Liver (tissue), 9 donors: ENCODE data around the gene TRIP13. TPM values are rescaled to one million over a fixed set of nuclear protein-coding genes. Genes with fewer than 3 reads are reported as not detected.

Source experiments
- DNase-seq: peaks from one replicate; pipeline ENCODE4 v3.0.0-alpha.2; 2017; ENCODE audit warnings: low spot score
- H3K27ac ChIP-seq, 2 donors: one replicate each; pipeline ENCODE4 v1.7.0; 2013; ENCODE audit warnings: inconsistent platforms in 2 of 2, low read length in 2 of 2, control low read depth in 1 of 2, low read depth in 1 of 2, mild to moderate bottlenecking in 1 of 2
- H3K27me3 ChIP-seq, 4 donors: one replicate each; pipeline versions ENCODE4 v1.6.1 to v1.7.0; 2013; ENCODE audit warnings: low read length in 3 of 4, inconsistent platforms in 1 of 4, mild to moderate bottlenecking in 1 of 4, moderate library complexity in 1 of 4; ENCODE audit not compliant: control insufficient read depth in 4 of 4, insufficient read depth in 4 of 4
- H3K36me3 ChIP-seq, 4 donors: one replicate each; pipeline versions ENCODE4 v1.6.1 to v1.7.0; 2013; ENCODE audit warnings: low read length in 3 of 4, mild to moderate bottlenecking in 3 of 4, low read depth in 1 of 4, moderate library complexity in 1 of 4; ENCODE audit not compliant: control insufficient read depth in 4 of 4, insufficient read depth in 3 of 4
- H3K4me1 ChIP-seq, 4 donors: one replicate each; pipeline versions ENCODE4 v1.6.1 to v1.7.0; 2013; ENCODE audit warnings: low read length in 3 of 4, mild to moderate bottlenecking in 3 of 4, moderate library complexity in 1 of 4; ENCODE audit not compliant: control insufficient read depth in 4 of 4, insufficient read depth in 4 of 4
- H3K4me3 ChIP-seq, 3 donors: one replicate each; pipeline versions ENCODE4 v1.6.1 to v1.7.0; 2013; ENCODE audit warnings: low read length in 3 of 3, control low read depth in 1 of 3, low read depth in 1 of 3, mild to moderate bottlenecking in 1 of 3
- H3K9ac ChIP-seq, 2 donors: one replicate each; pipeline ENCODE4 v1.7.0; 2013; ENCODE audit warnings: low read length in 2 of 2, mild to moderate bottlenecking in 2 of 2, moderate library complexity in 2 of 2, control low read depth in 1 of 2, low read depth in 1 of 2
- H3K9me3 ChIP-seq, 4 donors: one replicate each; pipeline versions ENCODE4 v1.6.1 to v1.7.0; 2013; ENCODE audit warnings: low read length in 3 of 4; ENCODE audit not compliant: control insufficient read depth in 4 of 4
- EGR1 ChIP-seq, 2 donors: IDR thresholded peaks; 2 replicates each; pipeline ENCODE4 v1.6.1; 2016 to 2018; ENCODE audit warnings: antibody characterized with exemption in 2 of 2, low read depth in 2 of 2
- FOXA1 ChIP-seq: IDR thresholded peaks from 2 replicates; pipeline ENCODE4 v1.6.1; 2016; ENCODE audit warnings: antibody characterized with exemption
- FOXA2 ChIP-seq: IDR thresholded peaks from 2 replicates; pipeline ENCODE4 v1.6.1; 2016; ENCODE audit warnings: antibody characterized with exemption
- GABPA ChIP-seq, 2 donors: IDR thresholded peaks in 1 of 2; conservative IDR thresholded peaks in 1 of 2; 2 replicates each; pipeline ENCODE4 v1.6.1; 2016; ENCODE audit warnings: antibody characterized with exemption in 2 of 2, mild to moderate bottlenecking in 1 of 2, moderate library complexity in 1 of 2
- HNF4A ChIP-seq, 2 donors: conservative IDR thresholded peaks; 2 replicates each; pipeline ENCODE4 v1.6.1; 2016; ENCODE audit warnings: antibody characterized with exemption in 2 of 2, mild to moderate bottlenecking in 2 of 2
- HNF4G ChIP-seq: IDR thresholded peaks from 2 replicates; pipeline ENCODE4 v1.6.1; 2016; ENCODE audit warnings: antibody characterized with exemption
- JUND ChIP-seq, 2 donors: IDR thresholded peaks; 2 replicates each; pipeline ENCODE4 v1.6.1; 2016; ENCODE audit warnings: antibody characterized with exemption in 2 of 2
- MAX ChIP-seq: IDR thresholded peaks from 2 replicates; pipeline ENCODE4 v1.6.1; 2016; ENCODE audit warnings: antibody characterized with exemption
- NR2F2 ChIP-seq: IDR thresholded peaks from 2 replicates; pipeline ENCODE4 v1.6.1; 2016; ENCODE audit warnings: antibody characterized with exemption
- RAD21 ChIP-seq, 2 donors: IDR thresholded peaks; 2 replicates each; pipeline ENCODE4 v1.6.1; 2016; ENCODE audit warnings: antibody characterized with exemption in 2 of 2, mild to moderate bottlenecking in 2 of 2
- RXRA ChIP-seq, 2 donors: IDR thresholded peaks; 2 replicates each; pipeline ENCODE4 v1.6.1; 2017 to 2018; ENCODE audit warnings: antibody characterized with exemption in 2 of 2, mild to moderate bottlenecking in 1 of 2
- SP1 ChIP-seq: IDR thresholded peaks from 2 replicates; pipeline ENCODE4 v1.6.1; 2018; ENCODE audit warnings: antibody characterized with exemption, mild to moderate bottlenecking
- TAF1 ChIP-seq: conservative IDR thresholded peaks from 2 replicates; pipeline ENCODE4 v1.6.1; 2016; ENCODE audit warnings: antibody characterized with exemption, mild to moderate bottlenecking
- YY1 ChIP-seq: IDR thresholded peaks from 2 replicates; pipeline ENCODE4 v1.6.1; 2016; ENCODE audit warnings: antibody characterized with exemption, mild to moderate bottlenecking
- WGBS: extraction: QIAGEN DNeasy Blood & Tissue Kit; methylation state at CpG from one replicate; pipeline ENCODE4 v1.1.7; 2013; 5-methylcytosine and 5-hydroxymethylcytosine counted together
- polyA plus RNA-seq, 2 donors: library from polyadenylated mRNA; stranded (reverse) in 1 of 2; unstranded in 1 of 2; fragments of 200-250 nt in 1 of 2; fragments of >200 nt in 1 of 2; fragmentation: Nextera tagmentation in 1 of 2; extraction: Ambion mirVana in 1 of 2; gene quantifications; one replicate each; pipeline versions ENCODE4 v1.2.1 to v1.2.3, GENCODE V29; 2013 to 2015
- total RNA-seq, 2 donors: library from RNA; depleted of rRNA; stranded (reverse); fragments of >200 nt; gene quantifications; one replicate each; pipeline ENCODE4 v1.2.3, GENCODE V29; 2014
- TF ChIP-seq, protein P1 (sequence below): IDR thresholded peaks from 2 replicates; pipeline ENCODE4 v1.6.1; 2016; ENCODE audit warnings: antibody characterized with exemption, mild to moderate bottlenecking
- TF ChIP-seq, protein P2 (sequence below): IDR thresholded peaks from 2 replicates; pipeline ENCODE4 v1.6.1; 2016; ENCODE audit warnings: antibody characterized with exemption
- TF ChIP-seq, protein P3 (sequence below): fragments of 150-350 bp; IDR thresholded peaks from 2 replicates; pipeline ENCODE4 v1.5.1; 2017; ENCODE audit warnings: improper control_type of control experiment, low read depth, low read length; ENCODE audit not compliant: missing input control
- TF ChIP-seq, protein P4 (sequence below): IDR thresholded peaks from 2 replicates; pipeline ENCODE4 v1.6.1; 2016; ENCODE audit warnings: antibody characterized with exemption
- donor health status: healthy.
- donor health status: healthy.
- donor health status: healthy.
- donor health status: healthy.
- donor health status: healthy.

TRIP13 gene
- total and polyA plus RNA-seq, 4 donors = 0.42 to 12.4 (median 0.84) TPM

DNA sequence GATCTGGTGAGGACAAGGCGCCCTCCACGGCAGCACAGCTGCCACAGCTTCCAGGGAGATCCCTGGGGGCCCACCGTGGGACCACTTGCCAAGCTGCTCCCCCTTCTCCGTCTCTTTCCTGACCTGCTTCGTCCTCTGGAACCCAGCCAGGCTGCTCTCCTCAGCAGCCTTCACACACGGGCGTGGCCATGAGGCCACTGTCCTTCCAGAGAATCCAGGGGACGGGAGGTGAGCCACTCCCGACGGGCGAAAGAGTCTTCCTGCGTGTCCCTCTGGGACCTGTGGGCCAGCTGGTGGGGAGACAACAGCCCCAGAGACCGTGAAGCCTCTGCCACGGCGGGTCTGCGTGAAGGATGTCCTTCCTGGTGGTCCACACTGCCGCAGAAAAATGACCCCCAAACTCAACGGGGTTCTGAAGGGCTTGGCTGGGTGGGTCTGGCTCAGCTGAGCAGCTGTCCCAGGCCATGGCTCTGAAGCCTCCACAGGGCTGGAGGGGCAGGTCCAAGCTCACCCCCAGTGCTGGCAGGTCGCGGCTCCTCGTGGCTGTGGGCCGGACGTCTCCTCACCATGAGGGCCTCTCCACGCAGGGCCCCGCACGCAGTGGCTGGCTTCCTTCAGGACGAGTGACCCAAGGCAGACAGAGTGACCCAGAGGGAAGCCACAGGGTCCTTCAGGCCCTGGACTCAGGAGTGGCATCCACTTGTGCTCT, 68.5 kb downstream of the TRIP13 start:
- no peak for DNase-seq
- no peaks in the 10 kb centered on the region for H3K36me3 ChIP-seq
- peak overlapping the region in 1 of 2 donors; percentile 46 for H3K27ac ChIP-seq
- no peaks in the 10 kb centered on the region for H3K27me3 ChIP-seq
- H3K9ac ChIP-seq = no peak overlapping the region
- H3K9me3 ChIP-seq = no peaks in the 10 kb centered on the region
- 84% methylated on average over 27 of the region's 27 CpGs for WGBS
- peaks cover 0 to 19% (median 11%) of the 10 kb centered on the region in 4 donors for H3K4me1 ChIP-seq
- TF ChIP-seq MAX = no peak
- no peak for TF ChIP-seq RXRA (IDR thresholded peaks at IDR 0.05)
- TF ChIP-seq TAF1 = no peak
- TF ChIP-seq SP1 = no peak
- no peak for TF ChIP-seq FOXA2
- TF ChIP-seq, protein P1, sequence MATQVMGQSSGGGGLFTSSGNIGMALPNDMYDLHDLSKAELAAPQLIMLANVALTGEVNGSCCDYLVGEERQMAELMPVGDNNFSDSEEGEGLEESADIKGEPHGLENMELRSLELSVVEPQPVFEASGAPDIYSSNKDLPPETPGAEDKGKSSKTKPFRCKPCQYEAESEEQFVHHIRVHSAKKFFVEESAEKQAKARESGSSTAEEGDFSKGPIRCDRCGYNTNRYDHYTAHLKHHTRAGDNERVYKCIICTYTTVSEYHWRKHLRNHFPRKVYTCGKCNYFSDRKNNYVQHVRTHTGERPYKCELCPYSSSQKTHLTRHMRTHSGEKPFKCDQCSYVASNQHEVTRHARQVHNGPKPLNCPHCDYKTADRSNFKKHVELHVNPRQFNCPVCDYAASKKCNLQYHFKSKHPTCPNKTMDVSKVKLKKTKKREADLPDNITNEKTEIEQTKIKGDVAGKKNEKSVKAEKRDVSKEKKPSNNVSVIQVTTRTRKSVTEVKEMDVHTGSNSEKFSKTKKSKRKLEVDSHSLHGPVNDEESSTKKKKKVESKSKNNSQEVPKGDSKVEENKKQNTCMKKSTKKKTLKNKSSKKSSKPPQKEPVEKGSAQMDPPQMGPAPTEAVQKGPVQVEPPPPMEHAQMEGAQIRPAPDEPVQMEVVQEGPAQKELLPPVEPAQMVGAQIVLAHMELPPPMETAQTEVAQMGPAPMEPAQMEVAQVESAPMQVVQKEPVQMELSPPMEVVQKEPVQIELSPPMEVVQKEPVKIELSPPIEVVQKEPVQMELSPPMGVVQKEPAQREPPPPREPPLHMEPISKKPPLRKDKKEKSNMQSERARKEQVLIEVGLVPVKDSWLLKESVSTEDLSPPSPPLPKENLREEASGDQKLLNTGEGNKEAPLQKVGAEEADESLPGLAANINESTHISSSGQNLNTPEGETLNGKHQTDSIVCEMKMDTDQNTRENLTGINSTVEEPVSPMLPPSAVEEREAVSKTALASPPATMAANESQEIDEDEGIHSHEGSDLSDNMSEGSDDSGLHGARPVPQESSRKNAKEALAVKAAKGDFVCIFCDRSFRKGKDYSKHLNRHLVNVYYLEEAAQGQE = no peak
- no peak for TF ChIP-seq GABPA (IDR thresholded peaks at IDR 0.05 in 1 of 2, conservative IDR thresholded peaks at IDR 0.05 in 1 of 2)
- TF ChIP-seq, protein P2, sequence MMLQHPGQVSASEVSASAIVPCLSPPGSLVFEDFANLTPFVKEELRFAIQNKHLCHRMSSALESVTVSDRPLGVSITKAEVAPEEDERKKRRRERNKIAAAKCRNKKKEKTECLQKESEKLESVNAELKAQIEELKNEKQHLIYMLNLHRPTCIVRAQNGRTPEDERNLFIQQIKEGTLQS = no peak
- TF ChIP-seq JUND (IDR thresholded peaks at IDR 0.05) = no peak
- TF ChIP-seq RAD21 (IDR thresholded peaks at IDR 0.05) = no peak
- TF ChIP-seq EGR1 (IDR thresholded peaks at IDR 0.05; ENCODE audit: low read depth in 2 of 2) = no peak
- TF ChIP-seq, protein P3, sequence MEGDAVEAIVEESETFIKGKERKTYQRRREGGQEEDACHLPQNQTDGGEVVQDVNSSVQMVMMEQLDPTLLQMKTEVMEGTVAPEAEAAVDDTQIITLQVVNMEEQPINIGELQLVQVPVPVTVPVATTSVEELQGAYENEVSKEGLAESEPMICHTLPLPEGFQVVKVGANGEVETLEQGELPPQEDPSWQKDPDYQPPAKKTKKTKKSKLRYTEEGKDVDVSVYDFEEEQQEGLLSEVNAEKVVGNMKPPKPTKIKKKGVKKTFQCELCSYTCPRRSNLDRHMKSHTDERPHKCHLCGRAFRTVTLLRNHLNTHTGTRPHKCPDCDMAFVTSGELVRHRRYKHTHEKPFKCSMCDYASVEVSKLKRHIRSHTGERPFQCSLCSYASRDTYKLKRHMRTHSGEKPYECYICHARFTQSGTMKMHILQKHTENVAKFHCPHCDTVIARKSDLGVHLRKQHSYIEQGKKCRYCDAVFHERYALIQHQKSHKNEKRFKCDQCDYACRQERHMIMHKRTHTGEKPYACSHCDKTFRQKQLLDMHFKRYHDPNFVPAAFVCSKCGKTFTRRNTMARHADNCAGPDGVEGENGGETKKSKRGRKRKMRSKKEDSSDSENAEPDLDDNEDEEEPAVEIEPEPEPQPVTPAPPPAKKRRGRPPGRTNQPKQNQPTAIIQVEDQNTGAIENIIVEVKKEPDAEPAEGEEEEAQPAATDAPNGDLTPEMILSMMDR = no peak
- TF ChIP-seq YY1 = no peak
- no peak for TF ChIP-seq FOXA1
- TF ChIP-seq, protein P4, sequence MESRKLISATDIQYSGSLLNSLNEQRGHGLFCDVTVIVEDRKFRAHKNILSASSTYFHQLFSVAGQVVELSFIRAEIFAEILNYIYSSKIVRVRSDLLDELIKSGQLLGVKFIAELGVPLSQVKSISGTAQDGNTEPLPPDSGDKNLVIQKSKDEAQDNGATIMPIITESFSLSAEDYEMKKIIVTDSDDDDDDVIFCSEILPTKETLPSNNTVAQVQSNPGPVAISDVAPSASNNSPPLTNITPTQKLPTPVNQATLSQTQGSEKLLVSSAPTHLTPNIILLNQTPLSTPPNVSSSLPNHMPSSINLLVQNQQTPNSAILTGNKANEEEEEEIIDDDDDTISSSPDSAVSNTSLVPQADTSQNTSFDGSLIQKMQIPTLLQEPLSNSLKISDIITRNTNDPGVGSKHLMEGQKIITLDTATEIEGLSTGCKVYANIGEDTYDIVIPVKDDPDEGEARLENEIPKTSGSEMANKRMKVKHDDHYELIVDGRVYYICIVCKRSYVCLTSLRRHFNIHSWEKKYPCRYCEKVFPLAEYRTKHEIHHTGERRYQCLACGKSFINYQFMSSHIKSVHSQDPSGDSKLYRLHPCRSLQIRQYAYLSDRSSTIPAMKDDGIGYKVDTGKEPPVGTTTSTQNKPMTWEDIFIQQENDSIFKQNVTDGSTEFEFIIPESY = no peak
- no peak for TF ChIP-seq HNF4G
- TF ChIP-seq NR2F2 = no peak
- no peak for TF ChIP-seq HNF4A (conservative IDR thresholded peaks at IDR 0.05)
- H3K4me3 ChIP-seq = no peak overlapping the region
